Measurements from ENCODE around the gene EPHB2.

Gene EPHB2

DNA sequence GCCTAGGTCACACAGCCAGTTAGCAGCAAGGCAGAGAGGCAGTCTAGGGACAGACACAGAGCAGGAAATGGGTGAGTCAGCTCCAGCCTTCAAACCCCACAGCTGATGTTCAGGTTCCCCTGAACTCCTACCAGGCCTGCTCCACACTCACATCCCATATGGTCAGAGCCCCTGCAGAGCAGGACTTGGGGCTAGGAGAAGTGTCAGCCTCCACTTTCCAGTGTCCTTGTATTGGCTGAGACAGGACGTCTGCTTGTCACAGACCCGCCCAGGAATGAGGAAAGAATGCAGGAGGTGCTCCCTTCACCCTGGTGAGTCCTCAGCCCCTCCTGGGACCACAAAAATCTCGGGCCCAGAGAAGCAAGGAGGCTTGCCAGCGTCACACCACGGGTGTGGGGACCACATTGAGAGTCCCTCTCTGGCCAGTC, 169.5 kb downstream of the EPHB2 start:
- Mint-ChIP-seq H3K9me3 (no peaks in the 10 kb centered on the region), H3K36me3 (ENCODE audit: low read depth) (no peaks in the 10 kb centered on the region), H3K4me1 (ENCODE audit: low read depth) (peaks cover 6% of the 10 kb centered on the region), H3K4me3 (no peak overlapping the region), H3K27me3 (ENCODE audit: low read depth) (peaks cover 3% of the 10 kb centered on the region), H3K27ac (no peak overlapping the region)

DNA sequence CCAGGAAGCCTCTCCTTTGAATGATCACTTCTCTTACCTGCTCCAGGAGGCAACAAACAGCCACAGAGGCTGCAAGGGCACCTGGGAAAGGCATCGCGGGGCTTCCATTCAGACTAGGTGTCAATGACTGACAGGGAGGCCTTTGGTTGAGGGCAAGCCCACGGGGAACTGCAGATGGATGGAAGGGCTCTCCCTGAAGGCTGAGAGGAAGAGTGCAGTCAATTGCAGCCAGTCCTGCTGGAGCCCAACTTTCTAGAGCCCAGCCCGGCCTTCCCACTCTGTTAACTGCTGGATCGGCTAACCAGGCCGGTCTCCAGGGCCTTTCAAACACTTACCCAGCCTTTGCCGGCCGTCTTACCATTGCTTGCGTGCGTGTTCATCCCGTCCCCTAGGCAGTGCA, 172.8 kb downstream of the EPHB2 start:
- no peak overlapping the region for H3K4me3 Mint-ChIP-seq
- peaks cover 7% of the 10 kb centered on the region for H3K27me3 Mint-ChIP-seq (ENCODE audit: low read depth)
- peaks cover 8% of the 10 kb centered on the region for H3K4me1 Mint-ChIP-seq (ENCODE audit: low read depth)
- H3K36me3 Mint-ChIP-seq (ENCODE audit: low read depth) = no peaks in the 10 kb centered on the region
- no peak overlapping the region for H3K27ac Mint-ChIP-seq
- no peaks in the 10 kb centered on the region for H3K9me3 Mint-ChIP-seq

DNA sequence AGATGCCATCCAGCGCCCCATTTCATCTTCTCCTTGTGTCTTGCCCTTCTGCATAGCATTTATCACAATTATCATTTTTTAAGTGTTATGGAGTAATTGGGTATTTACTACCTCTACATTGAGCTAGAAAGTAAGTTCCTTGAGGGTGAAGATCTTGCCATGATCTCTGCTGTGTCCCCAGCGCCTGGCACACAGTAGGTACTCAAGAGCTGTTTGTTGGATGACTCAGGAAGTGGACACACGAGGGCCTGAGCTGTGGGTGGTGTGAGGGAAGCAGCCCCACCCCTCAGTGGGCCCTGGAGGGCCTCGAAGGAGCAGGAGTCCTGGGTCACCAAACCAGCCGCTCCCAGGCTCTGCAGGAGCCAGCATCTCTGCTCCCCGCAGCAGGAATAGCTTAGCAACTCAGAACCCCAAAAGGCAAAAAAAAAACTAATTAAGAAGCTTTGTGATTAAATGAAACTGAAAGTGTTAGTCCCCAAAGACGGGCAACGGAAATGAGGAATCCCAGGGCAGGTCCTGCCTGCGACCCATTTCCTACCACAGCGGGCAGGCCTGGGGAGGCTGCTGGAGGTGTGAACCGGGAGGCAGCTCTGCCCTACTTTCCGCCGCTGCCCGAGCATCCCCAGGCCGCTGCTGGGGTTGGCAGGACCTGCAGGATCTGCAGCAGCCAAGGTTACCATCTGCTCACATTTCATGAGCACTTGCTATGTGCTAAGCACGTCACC, 174.3 kb downstream of the EPHB2 start:
- Mint-ChIP-seq H3K27ac (no peak overlapping the region), H3K4me3 (peak overlapping the region; percentile 15), H3K4me1 (ENCODE audit: low read depth) (peaks cover 8% of the 10 kb centered on the region), H3K27me3 (ENCODE audit: low read depth) (peaks cover 15% of the 10 kb centered on the region), H3K9me3 (no peaks in the 10 kb centered on the region), H3K36me3 (ENCODE audit: low read depth) (no peaks in the 10 kb centered on the region)

DNA sequence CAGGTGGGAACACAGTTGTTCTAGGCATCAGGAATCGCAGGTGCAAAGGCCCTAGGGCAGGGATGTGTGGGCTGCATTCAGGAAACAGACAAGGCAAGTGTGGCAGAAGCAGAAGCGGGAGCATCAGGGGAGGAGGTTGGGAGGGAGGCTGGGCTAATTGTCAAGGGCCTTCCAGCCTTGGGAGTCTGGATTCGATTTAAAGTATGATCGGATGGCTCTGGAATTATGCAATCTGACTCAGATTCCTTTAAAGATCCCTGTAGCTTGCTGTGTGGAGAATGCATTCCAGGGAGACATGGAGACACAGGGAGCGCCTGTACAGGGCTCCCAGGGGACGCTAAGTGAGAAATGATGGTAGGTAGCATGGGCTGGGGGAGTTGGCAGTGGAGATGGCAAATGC, 175.6 kb downstream of the EPHB2 start:
- Mint-ChIP-seq H3K4me3 (no peak overlapping the region), H3K4me1 (ENCODE audit: low read depth) (peaks cover 8% of the 10 kb centered on the region), H3K9me3 (no peaks in the 10 kb centered on the region), H3K36me3 (ENCODE audit: low read depth) (no peaks in the 10 kb centered on the region), H3K27ac (no peak overlapping the region), H3K27me3 (ENCODE audit: low read depth) (peaks cover 22% of the 10 kb centered on the region)

DNA sequence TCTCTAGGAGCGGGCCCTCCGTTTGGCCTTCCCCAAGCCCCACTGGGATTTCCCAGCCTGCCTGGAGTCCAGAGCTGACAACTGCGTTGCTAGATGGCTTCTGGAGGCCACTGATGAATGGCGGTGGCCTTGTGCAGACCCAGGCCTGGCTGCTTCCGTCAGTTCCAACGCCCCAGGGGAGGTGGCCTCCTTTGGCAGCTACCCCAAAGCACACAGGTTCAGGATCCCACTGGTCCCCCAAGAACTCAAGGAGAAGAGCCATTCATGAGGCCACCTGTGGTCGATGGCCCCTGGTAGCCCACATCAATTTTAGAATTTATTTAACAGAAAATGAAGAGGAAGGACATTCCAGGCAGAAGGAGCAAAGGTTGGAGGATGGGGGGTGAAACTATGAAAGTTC, 176.9 kb downstream of the EPHB2 start:
- Mint-ChIP-seq H3K4me3 (no peak overlapping the region), H3K36me3 (ENCODE audit: low read depth) (no peaks in the 10 kb centered on the region), H3K4me1 (ENCODE audit: low read depth) (peaks cover 8% of the 10 kb centered on the region), H3K27me3 (ENCODE audit: low read depth) (peaks cover 22% of the 10 kb centered on the region), H3K9me3 (no peaks in the 10 kb centered on the region), H3K27ac (no peak overlapping the region)

DNA sequence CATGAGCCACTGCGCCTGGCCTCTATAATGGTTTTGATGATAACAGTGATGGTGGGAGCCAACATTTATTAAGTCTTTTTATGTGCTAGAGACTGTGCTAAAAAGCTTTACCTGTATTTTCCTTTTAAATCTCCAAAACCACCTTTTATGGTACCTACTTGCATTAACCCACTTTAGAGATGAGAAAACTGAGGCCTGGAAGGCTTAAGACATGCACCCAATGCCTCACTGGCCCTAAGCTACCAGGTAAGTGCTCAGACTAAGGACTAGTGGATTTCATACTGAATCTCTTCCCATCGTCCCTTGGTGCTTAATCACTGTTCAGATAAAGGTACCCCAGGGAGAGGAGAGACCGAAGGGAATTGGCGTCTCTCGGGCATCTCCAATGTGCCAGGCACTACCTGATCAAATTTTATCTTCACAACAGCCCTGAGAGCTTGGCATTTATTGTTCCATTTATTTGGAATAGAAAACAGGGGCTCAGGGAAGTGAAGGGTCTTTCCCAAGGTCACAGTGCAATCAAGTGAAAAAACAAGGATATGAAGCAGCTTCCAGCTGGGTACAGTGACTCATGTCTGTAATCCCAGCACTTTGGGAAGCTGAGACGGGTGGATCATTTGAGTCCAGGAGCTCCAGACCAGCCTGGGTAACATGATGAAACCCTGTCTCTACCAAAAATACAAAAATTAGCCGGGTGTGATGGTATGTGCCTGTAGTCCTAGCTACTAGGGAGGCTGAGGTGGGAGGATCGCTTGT, 177.9 kb downstream of the EPHB2 start:
- peaks cover 22% of the 10 kb centered on the region for H3K27me3 Mint-ChIP-seq (ENCODE audit: low read depth)
- no peak overlapping the region for H3K27ac Mint-ChIP-seq
- no peaks in the 10 kb centered on the region for H3K36me3 Mint-ChIP-seq (ENCODE audit: low read depth)
- H3K9me3 Mint-ChIP-seq = no peaks in the 10 kb centered on the region
- no peak overlapping the region for H3K4me3 Mint-ChIP-seq
- H3K4me1 Mint-ChIP-seq (ENCODE audit: low read depth) = peaks cover 8% of the 10 kb centered on the region

DNA sequence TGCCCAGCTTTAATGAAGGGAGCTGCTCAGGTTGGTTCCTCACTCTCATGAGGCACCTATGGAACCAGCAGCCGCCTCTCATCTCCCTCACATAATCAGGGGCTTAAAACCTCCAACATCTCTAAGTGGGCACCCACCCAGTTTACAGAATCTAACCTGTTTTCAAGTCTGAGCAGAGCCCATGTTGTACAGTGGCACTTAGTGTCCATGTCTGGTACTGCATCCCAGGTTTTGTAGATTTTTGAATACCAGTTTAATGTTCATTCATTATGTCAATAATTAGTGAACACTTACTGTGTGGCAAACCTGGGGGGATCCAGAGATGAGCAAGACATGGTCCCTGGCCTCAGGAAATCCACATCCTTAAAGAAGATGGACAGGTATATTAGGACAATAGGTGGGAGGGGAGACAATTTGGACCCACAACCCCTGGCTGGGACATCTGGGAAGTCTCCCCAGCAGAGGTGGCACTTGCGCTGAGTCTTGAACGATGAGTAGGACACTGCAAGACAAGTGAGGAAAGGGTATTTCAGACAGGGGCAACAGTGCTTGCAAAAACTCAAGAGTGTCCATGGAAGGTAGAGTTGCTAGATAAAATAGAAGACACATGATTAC, 178.7 kb downstream of the EPHB2 start:
- Mint-ChIP-seq H3K27ac (no peak overlapping the region), H3K27me3 (ENCODE audit: low read depth) (peaks cover 22% of the 10 kb centered on the region), H3K4me3 (no peak overlapping the region), H3K4me1 (ENCODE audit: low read depth) (peaks cover 8% of the 10 kb centered on the region), H3K36me3 (ENCODE audit: low read depth) (no peaks in the 10 kb centered on the region), H3K9me3 (no peaks in the 10 kb centered on the region)

DNA sequence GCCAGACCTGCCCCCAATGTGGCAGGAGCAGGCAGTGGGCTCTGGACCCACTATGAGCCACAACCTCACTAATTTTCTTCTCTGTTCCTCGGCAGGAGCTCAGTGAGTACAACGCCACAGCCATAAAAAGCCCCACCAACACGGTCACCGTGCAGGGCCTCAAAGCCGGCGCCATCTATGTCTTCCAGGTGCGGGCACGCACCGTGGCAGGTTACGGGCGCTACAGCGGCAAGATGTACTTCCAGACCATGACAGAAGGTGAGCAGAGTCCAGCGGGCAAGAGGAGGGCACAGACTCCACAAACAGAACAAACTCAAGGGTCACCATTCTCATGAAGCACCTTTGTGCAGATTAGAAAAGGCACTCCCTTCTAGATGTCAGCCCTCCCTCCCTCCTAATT, 182.2 kb downstream of the EPHB2 start:
- no peaks in the 10 kb centered on the region for H3K36me3 Mint-ChIP-seq (ENCODE audit: low read depth)
- no peaks in the 10 kb centered on the region for H3K9me3 Mint-ChIP-seq
- peaks cover 16% of the 10 kb centered on the region for H3K27me3 Mint-ChIP-seq (ENCODE audit: low read depth)
- no peak overlapping the region for H3K4me3 Mint-ChIP-seq
- H3K4me1 Mint-ChIP-seq (ENCODE audit: low read depth) = no peaks in the 10 kb centered on the region
- no peak overlapping the region for H3K27ac Mint-ChIP-seq

DNA sequence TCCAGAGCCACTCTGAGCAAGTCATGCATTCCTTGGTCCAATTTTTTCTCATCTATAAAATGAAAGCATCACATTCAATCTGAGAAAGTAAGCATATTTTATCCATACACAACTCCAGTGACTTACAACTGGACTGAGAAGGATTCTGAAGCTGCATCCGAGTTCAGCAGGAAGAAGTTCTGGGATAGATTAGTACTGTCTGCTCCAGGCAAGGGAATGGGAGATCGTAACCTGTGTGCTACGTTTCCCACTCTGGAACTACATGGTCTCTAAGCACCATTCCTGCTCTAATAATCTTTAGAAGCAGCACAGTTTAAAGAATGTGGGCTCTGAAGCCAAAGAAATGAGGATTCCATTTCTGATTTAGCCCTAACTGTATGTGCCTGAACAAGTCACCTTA, 182.7 kb downstream of the EPHB2 start:
- Mint-ChIP-seq H3K4me3 (no peak overlapping the region), H3K27ac (no peak overlapping the region), H3K27me3 (ENCODE audit: low read depth) (peaks cover 20% of the 10 kb centered on the region), H3K9me3 (no peaks in the 10 kb centered on the region), H3K36me3 (ENCODE audit: low read depth) (no peaks in the 10 kb centered on the region), H3K4me1 (ENCODE audit: low read depth) (no peaks in the 10 kb centered on the region)

DNA sequence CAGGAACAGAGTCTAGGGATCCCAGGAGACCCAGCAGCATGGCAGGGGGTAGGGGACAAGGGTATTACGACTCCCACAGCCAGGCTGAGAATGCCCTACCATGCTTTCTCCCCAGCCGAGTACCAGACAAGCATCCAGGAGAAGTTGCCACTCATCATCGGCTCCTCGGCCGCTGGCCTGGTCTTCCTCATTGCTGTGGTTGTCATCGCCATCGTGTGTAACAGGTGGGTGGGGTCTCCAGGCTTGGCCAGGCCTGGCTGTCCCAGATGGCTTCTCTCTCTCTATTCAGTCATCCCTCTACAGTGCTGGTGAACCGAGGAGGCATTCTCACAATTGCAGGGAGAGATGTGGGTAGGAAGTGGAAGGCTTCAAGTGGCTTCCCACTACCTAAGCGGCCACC, 184.7 kb downstream of the EPHB2 start:
- H3K36me3 Mint-ChIP-seq (ENCODE audit: low read depth) = no peaks in the 10 kb centered on the region
- H3K4me1 Mint-ChIP-seq (ENCODE audit: low read depth) = no peaks in the 10 kb centered on the region
- H3K9me3 Mint-ChIP-seq = no peaks in the 10 kb centered on the region
- peaks cover 12% of the 10 kb centered on the region for H3K27me3 Mint-ChIP-seq (ENCODE audit: low read depth)
- no peak overlapping the region for H3K4me3 Mint-ChIP-seq
- H3K27ac Mint-ChIP-seq = no peak overlapping the region

DNA sequence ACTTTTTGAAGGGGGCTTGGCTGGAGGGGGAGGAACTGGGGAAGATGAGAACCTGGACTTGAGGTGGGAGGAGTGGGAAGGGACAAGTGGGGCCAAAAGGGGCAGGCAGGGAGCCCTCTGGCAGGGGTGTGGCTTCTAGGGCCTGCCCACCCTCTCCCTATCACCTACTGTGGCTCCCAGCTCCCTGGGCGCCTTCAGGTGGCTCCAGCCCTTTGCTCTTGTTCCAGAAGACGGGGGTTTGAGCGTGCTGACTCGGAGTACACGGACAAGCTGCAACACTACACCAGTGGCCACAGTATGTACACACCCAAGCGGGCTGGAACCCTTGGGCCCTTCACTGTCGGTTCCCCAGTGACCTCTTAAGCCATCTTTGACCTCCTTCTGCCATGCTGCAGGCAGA, 185.5 kb downstream of the EPHB2 start:
- no peaks in the 10 kb centered on the region for H3K36me3 Mint-ChIP-seq (ENCODE audit: low read depth)
- no peak overlapping the region for H3K27ac Mint-ChIP-seq
- H3K9me3 Mint-ChIP-seq = no peaks in the 10 kb centered on the region
- H3K4me3 Mint-ChIP-seq = no peak overlapping the region
- H3K27me3 Mint-ChIP-seq (ENCODE audit: low read depth) = peaks cover 10% of the 10 kb centered on the region
- no peaks in the 10 kb centered on the region for H3K4me1 Mint-ChIP-seq (ENCODE audit: low read depth)

DNA sequence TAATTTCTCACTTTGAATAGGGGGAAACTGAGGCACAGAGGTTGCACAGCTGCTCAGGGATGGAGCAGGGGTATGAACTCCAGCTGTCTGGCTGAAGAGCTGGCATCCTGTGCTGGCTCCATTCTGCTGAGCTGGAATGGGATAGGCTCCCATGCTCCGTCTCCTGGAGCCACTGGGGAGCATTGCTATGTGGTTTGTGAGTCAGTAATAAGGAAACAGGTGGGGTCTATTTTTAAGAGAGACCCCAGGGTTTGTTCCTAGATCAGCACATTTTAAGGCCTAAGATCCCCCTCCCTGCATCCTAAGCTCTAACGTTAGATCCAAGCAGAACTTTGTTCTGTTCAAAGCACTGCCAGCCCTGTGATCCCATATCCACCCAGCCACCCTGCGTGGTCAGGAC, 189.8 kb downstream of the EPHB2 start:
- no peaks in the 10 kb centered on the region for H3K36me3 Mint-ChIP-seq (ENCODE audit: low read depth)
- H3K4me3 Mint-ChIP-seq = no peak overlapping the region
- H3K4me1 Mint-ChIP-seq (ENCODE audit: low read depth) = no peaks in the 10 kb centered on the region
- peaks cover 17% of the 10 kb centered on the region for H3K27me3 Mint-ChIP-seq (ENCODE audit: low read depth)
- no peak overlapping the region for H3K27ac Mint-ChIP-seq
- H3K9me3 Mint-ChIP-seq = no peaks in the 10 kb centered on the region

DNA sequence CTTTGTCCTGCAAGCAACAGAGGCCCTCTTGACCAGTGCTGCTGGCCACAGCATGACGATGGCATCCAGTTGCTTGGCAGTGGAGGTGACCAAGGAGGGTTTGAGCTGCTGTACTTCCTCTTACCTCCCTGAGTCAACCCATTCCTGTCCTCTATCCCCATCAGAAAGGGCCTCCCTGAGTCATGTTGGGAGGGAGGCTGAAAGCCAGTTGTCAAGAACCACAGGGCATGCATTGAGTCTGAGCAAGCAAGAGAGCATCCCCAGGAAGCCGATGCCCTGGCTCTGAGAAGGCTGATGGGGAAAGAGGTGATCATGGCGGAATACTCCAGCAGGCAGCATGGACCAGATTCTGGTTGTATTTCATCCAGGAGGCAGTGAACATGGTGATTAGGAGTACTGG, 192.5 kb downstream of the EPHB2 start:
- H3K27ac Mint-ChIP-seq = no peak overlapping the region
- no peak overlapping the region for H3K4me3 Mint-ChIP-seq
- peaks cover 15% of the 10 kb centered on the region for H3K27me3 Mint-ChIP-seq (ENCODE audit: low read depth)
- H3K36me3 Mint-ChIP-seq (ENCODE audit: low read depth) = no peaks in the 10 kb centered on the region
- H3K9me3 Mint-ChIP-seq = no peaks in the 10 kb centered on the region
- no peaks in the 10 kb centered on the region for H3K4me1 Mint-ChIP-seq (ENCODE audit: low read depth)

DNA sequence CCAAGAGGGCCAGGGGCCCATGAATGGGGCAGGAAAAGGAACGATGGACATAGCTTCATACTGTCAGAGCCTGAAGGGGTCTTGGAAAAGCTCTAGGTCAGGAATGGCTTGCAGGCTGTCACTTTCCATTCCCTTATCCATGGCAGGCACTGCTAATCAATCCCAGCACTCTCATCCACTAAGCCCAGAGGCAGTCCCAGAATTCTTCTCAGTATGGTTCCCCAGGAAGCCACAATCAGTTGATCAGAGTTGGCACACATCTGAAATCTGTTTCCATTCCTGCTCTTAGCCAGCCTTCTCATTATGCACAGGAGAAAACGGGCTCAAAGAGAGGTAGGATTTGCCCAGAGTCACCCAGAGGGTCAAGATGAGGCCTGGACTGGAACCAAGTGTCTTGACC, 196.3 kb downstream of the EPHB2 start:
- Mint-ChIP-seq H3K36me3 (ENCODE audit: low read depth) (no peaks in the 10 kb centered on the region), H3K9me3 (no peaks in the 10 kb centered on the region), H3K27ac (no peak overlapping the region), H3K4me1 (ENCODE audit: low read depth) (no peaks in the 10 kb centered on the region), H3K27me3 (ENCODE audit: low read depth) (peaks cover 5% of the 10 kb centered on the region), H3K4me3 (no peak overlapping the region)

DNA sequence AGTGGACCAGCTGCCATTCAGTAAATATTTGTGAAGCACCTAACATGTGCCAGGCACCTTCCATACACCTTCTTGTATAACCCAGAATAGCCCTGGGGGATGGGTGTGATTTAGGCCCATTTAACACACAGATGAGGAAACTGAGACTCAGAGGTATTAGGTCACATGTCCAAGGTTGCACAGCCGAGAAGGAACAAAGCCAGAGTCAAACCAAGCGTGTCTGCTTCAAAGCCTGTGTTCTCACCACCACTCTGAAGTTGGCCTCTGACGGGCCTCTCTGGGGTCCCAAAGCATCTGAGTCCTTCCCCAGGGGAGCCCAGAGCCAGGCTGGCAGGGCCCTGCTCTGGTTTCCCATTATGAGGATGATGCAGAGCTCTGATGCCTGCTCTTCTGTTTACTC, 196.9 kb downstream of the EPHB2 start:
- Mint-ChIP-seq H3K27ac (no peak overlapping the region), H3K9me3 (no peaks in the 10 kb centered on the region), H3K4me1 (ENCODE audit: low read depth) (no peaks in the 10 kb centered on the region), H3K36me3 (ENCODE audit: low read depth) (no peaks in the 10 kb centered on the region), H3K4me3 (no peak overlapping the region), H3K27me3 (ENCODE audit: low read depth) (peaks cover 5% of the 10 kb centered on the region)

All from T-helper 1 cell treated with Interleukin-12 subunit alpha and Interleukin-12 subunit beta and Interleukin-4 antibody, amounts not matched to agents 30 μg/mL and 1 μg/mL, for 36 hours (primary cell).